ENCODE measurements around the gene ENO2.

- no peak for TF ChIP-seq CTCF (IDR thresholded peaks at IDR 0.05)
- TF ChIP-seq POLR2A (IDR thresholded peaks at IDR 0.05): no peak
These were observed 29.8 kb upstream of the ENO2 start for GRCh38 chr12:6884539-6884938.
